GM19324 (cell line): ENCODE results near the gene MRPL21.

Source experiments
- ATAC-seq: cut with Tn5 transposase; IDR thresholded peaks from one replicate; pipeline ENCODE4 v1.9.1; 2021; ENCODE audit warnings: mild to moderate bottlenecking, moderate library complexity; ENCODE audit not compliant: unreplicated experiment, low FRiP score

MRPL21 gene

DNA sequence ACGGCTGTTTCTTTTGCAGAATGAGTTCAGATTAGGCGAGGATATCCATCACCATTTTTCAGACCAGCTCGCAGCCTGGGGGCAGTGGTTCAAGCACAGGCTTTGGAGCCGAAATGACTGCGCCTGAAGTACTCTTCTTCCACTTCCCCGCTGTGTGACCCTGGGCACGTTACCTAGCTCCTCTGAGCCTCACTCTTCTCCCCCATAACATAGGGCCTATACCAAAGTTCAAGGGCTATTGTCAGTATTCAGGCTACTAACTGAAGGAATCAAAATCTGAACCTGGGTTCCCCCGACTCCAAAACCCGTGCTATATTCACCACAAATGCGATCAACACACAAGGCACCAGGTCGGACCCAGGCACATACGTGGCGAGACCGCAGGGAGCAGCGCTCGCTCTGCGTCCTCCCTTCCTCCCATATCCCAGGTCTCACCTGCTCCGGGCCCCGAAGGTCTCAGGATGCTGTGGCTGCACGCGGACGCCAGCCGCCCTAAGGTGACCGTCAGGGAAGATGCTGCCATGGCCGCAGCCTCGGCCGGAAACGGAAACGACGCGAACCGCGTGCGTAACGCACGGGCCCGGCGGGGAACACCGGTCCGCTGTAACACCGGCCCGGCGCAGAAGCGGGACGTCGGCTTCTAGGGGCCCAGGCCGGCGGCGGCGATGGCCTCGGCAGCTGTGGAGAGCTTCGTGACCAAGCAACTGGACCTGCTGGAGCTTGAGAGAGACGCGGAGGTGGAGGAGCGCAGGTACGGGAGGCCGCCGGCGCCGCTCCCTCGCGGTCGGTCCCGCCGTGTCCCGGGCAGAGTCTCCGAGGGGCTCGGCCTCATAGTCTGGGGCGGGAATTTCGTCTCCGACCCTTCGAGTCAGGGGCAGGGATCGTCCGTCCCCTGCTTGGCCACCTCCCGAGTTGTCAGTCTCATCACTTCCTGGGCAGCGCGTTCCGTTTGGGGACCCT lies at the start of gene MRPL21, which contains the start of gene IGHMBP2:
Gene MRPL21 (minus strand): TSS at position 545 of the 960 bp plus-strand sequence. CDS start 22 bp downstream, at position 523.
Gene IGHMBP2 (plus strand): TSS at position 604 of the 960 bp plus-strand sequence. CDS start 62 bp downstream, at position 666.
- peak; percentile 88 for ATAC-seq

- no peak for ATAC-seq
Measured at GRCh38 chr11:68950762-68951161, 47.1 kb upstream of the MRPL21 start.

GRCh38 chr11:68950270-68950669 lies 46.6 kb upstream of the MRPL21 start:
- no peak for ATAC-seq

- no peak for ATAC-seq
Measured at GRCh38 chr11:68948935-68949334, 45.3 kb upstream of the MRPL21 start.

DNA sequence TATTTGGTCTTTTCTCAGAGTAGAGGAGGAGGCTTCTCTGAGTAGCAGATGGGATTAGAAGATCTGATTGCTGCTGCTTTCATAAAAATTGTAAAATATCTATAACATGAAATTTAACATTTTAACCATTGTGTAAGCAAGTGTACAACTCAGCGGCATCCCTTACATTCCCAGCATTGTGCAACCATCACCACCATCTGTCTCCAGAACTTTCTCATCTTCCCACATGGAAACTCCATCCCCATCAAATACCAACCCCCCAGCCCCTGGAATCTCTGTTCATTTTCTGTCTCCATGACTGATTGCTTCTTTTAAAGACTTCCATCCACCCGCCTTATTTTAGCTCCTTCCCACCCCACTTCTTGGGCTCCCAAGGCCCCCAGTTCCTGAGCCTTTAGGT lies 44.9 kb upstream of the MRPL21 start:
- no peak for ATAC-seq

GRCh38 chr11:68947151-68947550 lies 43.5 kb upstream of the MRPL21 start:
- ATAC-seq, result no peak

- no peak for ATAC-seq
Measured at GRCh38 chr11:68946416-68947090, 42.9 kb upstream of the MRPL21 start.

DNA sequence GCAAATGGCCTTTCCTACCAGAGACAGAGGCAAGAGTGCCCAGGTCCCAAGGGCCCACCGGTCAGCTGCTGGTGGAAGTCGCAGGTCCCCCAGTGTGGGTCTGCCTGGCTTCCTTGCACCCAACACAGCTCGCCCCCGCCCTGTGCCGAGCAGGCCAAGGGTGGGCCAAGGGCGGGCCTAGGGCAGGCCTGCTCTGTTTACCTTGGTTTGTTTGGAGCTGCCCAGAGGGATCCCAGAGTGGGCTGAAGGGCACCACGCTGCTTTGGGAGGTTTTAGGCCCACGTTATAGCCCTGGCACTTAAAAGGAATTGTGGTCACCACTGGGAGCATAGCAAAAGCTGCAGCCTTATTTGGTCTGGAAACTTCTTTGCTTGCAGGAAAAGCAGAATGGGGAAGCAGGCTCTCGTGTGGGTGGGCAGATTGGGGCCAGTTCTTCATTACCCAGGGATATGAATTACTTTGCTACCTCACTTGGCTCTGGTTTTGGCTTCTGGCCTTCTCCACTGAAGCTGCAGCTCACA lies 39.2 kb upstream of the MRPL21 start:
- no peak for ATAC-seq

GRCh38 chr11:68942095-68942620 lies 38.5 kb upstream of the MRPL21 start:
- no peak for ATAC-seq

- ATAC-seq, result no peak
Measured at GRCh38 chr11:68941324-68942094, 37.9 kb upstream of the MRPL21 start.

GRCh38 chr11:68940651-68941323 lies 37.2 kb upstream of the MRPL21 start:
- ATAC-seq, result no peak

GRCh38 chr11:68939583-68940555 lies 36.2 kb upstream of the MRPL21 start:
- no peak for ATAC-seq

DNA sequence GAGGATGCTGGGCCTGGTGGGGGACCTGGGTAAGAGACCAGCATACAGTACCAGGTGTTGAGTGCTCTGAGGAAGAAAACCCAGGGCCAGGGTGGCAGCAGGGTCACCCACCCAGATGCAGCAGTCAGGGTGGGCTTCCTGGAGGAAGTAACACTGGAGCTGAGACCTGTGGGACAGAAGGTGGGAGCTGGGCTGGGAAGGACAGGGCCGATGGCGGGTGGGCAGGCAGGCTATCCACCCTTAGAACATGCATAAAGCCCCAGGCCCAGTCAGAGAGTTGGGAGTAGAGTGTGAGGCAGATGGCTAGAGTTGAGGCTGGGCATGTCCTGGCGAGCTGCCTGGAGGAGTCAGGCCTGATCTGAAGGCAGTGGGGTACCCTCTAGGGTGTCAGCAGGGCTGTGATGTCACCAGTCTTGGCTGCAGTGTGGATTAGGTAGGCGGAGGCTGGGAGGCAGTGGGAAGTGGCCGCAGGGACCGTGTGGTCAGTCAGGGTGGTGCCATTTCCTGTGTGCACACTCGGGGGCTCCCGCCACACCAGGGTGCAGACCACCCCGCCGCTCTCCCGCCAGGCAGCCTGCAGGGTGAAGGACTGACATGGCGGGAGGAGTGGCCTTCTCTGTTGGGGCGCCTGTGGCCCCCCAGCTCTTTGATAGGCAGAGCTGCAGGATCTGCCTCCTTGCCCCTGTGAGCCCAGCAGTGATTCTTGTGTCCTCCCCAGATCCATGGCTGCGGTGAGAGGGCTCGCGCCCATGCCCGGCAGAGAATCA lies 35.4 kb upstream of the MRPL21 start:
- no peak for ATAC-seq

GRCh38 chr11:68938088-68938487 lies 34.5 kb upstream of the MRPL21 start:
- ATAC-seq, result no peak

DNA sequence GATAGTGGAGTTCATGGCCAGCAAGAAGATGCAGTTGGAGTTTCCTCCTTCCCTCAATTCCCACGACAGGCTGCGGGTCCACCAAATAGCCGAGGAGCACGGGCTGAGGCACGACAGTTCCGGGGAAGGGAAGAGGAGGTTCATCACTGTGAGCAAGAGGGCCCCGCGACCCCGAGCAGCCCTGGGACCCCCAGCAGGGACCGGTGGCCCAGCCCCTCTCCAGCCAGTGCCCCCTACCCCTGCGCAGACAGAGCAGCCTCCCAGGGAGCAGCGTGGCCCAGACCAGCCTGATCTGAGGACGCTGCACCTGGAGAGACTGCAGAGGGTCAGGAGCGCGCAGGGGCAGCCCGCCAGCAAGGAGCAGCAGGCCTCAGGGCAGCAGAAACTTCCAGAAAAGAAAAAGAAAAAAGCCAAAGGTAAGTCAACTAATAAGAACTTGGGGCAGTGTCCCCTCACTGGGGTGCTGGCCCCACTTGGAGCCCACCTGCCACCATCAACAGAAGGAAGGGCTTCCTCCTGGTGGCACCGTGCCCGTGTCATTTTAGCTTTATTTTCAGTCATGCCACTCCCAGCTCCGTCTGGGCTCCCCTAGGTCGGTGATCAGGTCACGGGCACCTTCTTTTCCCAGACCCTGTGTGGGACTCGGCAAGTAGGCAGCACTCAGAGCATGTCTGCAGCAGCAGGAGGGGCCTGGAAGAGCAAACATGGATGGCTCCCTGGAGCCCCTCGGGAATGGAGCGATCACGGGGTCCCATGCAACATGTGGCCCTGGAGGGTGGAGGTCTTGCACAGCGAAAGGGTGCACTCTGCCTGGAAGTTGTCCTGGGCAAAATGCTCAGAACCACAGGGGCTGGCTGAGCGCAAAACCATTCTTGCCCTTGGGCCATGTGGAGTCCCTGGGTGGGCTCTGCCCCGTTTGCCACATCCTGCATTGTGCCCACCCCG lies 33.3 kb upstream of the MRPL21 start:
- ATAC-seq, result no peak

GRCh38 chr11:68936358-68936636 lies 32.7 kb upstream of the MRPL21 start:
- no peak for ATAC-seq
